Activated CD4-positive, CD25-positive, alpha-beta regulatory T cell treated with anti-CD3 and anti-CD28 coated beads, Interleukin-2, amount 50 U/mL, for 24 hours (primary cell): ENCODE results near the gene CLDN6.

Source experiments
- ATAC-seq, 2 donors: fragments of 150-1000 bp; cut with Tn5 transposase; one replicate each; pipeline ENCODE4 v1.10.0; 2021; ENCODE audit warnings: mild to moderate bottlenecking in 1 of 2, moderate library complexity in 1 of 2

The CLDN6 gene

GRCh38 chr16:3051494-3051893 lies 33.5 kb upstream of the CLDN6 start:
- ATAC-seq = no peak

DNA sequence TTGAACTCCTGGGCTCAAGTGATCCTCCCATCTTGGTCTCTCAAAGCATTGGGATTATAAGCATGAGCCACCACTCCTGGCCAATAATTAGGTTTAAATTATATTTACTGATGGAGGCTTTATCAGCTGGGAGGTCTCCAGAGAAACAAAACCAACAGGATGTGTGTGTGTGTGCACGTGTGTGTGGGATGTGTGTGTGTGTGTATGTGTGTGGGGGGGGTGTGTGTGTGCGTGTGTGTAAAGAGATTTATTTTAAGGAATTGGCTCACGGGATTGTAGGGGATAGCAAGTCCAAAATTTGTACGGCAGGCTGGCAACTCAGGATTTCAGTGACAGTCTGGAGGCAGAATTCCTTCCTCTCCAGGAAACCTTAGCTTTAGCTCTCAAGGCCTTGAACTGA lies 33.0 kb upstream of the CLDN6 start:
- no peak for ATAC-seq

DNA sequence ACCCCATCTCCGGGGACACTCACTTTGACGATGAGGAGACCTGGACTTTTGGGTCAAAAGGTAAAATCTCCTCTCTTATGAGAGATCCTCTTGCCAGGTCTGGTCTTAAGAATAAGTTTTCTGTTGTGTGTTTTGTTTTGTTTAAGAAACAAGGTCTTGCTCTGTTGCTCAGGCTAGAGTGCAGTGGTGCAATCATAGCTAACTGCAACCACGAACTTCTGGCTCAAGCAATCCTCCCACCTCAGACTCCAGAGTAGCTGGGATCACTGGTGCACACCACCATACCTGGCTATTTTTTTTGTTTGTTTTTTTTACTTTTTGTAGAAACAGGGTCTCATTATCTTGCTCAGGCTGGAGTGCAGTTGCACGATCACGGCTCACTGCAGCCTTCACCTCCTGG lies 32.5 kb upstream of the CLDN6 start:
- no peak for ATAC-seq

- no peak for ATAC-seq
These were observed 32.0 kb upstream of the CLDN6 start for GRCh38 chr16:3049921-3050481.

DNA sequence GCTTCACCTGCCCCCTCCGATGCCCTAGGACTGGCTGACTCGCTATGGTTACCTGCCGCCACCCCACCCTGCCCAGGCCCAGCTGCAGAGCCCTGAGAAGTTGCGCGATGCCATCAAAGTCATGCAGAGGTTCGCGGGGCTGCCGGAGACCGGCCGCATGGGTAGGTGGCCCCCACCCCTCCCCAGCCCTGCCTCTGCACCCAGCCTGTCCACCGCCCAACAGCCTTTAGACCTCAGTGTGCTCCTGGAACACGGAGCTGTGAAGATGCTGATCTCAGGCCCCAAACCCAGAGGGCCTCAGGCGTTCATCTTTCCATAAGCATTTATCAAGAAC lies 29.4 kb upstream of the CLDN6 start:
- no peak for ATAC-seq

GRCh38 chr16:3046641-3047386 lies 28.8 kb upstream of the CLDN6 start:
- peak; percentile 36 to 42 for ATAC-seq

DNA sequence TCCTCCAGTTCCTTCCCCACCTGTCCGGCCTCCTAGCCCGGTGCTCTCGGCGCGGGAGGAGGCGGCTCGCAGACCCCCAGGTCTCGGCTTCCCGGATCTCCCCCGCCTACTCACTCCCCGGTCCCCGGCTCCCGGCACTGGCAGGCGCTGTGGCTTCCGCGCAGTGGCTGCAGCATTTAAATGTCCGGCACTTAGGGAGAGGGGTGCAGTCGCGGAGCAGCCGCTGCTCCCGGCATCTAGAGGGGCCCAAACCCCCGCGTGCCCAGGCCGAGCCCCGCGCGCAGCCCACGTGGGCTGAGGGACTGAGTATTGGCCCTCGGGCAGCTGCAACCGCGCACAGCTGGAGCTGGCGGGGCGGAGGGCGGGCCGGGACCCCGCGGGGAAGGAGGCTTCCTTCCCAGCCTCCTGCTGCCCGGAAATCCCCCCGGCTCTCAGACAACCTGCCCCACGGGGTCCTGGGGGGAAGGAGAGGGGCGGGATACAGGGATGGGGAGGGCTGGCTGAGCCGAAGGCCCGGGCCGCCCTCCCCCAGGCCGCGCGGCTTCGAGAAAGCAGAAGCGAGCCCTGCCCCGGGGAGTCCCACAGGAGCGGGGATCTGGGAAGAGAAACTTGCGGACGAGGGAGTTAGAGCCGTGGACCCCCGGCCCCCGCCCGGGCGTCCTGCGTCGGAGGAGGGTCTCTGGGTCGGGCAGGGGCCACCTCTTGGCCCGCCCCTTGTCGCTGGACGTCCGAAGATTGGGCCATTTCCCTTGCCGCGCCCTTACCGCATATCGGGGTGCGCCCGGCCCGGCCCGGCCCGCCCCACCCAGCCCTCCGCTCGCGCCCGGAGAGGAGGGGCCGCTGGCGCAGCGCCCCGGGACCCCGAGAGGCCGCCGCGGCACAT lies 28.0 kb upstream of the CLDN6 start, which contains the start of gene MMP25:
Gene MMP25, plus strand, starts transcription at position 804 of the 883 bp plus-strand sequence. CDS start 357 bp downstream, outside the sequence.
- peak; percentile 14 to 32 for ATAC-seq

DNA sequence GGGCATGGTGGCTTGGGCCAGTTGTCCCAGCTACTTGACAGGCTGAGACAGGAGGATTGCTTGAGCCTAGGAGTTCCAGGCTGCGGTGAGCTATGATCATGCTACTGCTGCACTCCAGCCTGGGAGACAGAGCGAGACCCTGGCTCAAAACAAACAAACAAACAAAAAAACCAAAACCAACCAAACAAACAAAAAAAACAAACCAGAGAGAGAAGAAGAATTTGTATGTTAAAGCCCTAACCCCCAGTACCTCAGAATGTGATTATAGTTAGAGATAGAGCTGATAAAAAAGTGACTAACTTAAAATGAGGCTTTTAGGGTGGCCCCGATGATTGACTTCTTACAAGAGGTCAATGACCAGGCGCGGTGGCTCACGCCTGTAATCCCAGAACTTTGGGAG lies 26.7 kb upstream of the CLDN6 start:
- no peak for ATAC-seq

DNA sequence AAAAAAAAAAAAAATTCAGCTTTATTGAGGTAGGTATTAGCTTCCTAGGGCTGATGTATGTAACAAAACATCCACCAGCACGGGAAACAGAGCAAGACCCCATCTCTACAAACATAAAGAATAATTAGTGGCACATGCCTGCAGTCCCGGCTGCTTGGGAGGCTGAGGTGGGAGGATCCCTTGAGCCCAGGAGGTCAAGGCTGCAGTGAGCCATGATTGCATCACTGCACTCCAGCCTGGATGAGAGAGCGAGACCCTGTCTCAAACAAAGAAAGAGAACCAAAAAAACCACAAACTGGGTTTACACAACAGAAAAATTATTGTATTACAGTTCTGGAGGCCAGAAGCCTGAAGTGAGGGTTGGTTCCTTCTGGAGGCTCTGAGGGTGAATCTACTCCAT lies 24.4 kb upstream of the CLDN6 start:
- no peak for ATAC-seq

DNA sequence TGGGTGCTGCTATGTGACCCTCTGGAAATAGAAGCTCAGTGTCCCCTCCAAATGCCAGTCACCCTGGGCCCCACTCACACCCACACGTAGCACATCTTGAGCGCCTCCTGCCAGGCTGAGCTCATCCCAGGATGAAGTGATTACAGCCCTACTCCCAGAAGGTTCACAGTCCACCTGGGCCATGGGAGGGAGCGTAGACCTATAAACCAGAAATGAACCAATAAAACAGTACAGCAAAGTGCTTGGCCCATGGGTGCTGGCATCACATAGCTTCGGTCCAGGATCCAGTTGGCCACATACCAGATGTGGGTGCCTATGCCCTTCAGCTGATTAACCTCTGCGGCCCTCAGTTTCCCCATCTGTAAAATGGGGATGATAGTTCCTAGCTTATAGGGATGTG lies 20.9 kb upstream of the CLDN6 start:
- no peak for ATAC-seq

- no peak for ATAC-seq
These were observed 20.3 kb upstream of the CLDN6 start for GRCh38 chr16:3038256-3038655.

- no peak for ATAC-seq
These were observed 18.8 kb upstream of the CLDN6 start, which contains the start of gene BICDL2 for GRCh38 chr16:3036726-3037315. BICDL2 (minus strand) TSS chr16:3036944; CDS start chr16:3035496, 1,448 bp downstream.

DNA sequence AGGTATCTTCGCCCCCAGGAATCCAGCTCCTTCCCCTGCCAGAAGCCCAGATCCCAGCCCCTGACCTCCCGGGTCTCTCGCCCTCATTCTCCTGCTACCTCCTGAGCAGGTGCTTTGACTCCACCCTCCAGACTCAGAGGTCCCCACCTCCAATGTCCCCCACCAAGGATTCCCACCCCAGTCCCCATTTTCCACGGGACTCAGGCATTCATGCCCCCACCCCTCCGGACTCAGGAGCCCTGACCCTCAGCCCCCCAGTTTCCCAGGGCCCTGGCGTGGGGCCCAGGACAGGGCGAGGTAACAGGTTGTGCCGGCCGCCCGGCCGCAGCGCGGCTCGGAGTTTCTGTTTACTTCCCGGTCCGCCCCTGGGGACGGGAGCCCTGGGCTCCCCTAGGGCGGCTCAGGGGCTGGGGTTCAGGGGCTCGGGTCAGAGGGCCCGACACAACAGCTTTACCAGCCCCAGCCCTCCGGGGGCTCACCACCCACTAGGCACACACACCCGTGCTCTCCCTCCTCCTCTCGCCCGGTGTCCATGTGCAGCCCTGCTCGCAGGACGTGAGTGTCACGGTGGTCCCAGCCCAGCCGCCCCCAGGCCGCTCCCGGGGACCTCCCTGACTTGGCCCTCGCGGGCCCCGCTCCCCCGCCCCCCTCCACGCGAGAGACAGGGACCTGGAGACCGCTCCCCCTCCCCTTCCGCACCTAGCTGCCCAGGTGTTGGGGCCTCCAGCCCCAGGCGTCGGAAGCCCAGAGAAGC lies 18.2 kb upstream of the CLDN6 start:
- no peak for ATAC-seq

DNA sequence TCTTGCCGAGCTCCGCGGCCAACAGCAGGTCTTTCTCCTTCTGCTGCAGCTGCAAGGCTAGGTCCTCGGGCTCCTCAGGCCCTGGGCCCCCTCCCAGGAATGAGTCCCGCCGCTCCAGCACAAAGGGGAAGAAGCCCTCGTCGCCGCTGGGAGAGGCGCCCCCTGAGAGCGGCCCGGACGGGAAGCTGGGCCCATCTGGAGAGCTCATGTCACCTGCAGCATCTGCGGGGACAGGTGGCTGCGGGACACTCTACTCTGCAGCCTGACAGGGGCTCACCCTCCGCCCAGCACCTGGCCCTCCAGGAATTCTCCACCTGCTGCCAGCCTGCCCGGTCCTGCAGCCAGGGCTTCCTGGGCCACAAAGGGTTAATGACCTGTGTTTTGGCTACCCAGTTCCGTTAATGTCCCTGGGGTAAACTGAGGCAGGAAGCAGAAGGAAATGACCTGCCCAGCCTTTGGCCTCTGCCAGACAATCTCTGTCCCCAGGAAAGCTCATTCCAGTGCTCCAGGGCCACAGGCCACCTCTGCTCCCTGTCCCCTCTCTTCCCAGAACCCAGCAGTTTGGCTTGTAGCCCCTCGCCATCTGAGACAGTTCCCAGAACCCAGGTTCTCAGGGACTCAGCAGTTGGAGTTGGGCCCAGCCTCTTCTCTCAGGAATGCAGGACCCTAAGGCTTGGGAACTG lies 17.4 kb upstream of the CLDN6 start:
- no peak for ATAC-seq

DNA sequence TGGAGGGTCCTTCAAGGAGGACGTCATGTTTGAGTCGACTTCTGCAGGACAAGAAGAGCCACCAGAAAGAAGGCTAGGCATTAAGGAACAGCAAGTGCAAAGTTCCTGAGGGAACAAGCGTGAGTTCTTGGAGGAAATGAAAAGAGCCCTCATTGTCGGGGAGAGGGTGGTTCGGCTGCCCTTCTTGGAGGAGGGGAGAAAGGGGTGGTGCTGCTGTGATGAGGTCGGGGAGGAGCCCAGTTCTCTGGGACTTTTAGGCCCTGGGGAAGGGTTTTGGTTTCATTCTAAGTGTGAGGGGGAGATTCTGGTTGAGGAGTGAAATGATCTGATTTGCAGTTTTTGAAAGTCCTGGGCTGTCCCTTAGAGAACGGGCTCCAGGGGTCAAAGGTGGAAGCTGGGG lies 14.6 kb upstream of the CLDN6 start:
- ATAC-seq = no peak

DNA sequence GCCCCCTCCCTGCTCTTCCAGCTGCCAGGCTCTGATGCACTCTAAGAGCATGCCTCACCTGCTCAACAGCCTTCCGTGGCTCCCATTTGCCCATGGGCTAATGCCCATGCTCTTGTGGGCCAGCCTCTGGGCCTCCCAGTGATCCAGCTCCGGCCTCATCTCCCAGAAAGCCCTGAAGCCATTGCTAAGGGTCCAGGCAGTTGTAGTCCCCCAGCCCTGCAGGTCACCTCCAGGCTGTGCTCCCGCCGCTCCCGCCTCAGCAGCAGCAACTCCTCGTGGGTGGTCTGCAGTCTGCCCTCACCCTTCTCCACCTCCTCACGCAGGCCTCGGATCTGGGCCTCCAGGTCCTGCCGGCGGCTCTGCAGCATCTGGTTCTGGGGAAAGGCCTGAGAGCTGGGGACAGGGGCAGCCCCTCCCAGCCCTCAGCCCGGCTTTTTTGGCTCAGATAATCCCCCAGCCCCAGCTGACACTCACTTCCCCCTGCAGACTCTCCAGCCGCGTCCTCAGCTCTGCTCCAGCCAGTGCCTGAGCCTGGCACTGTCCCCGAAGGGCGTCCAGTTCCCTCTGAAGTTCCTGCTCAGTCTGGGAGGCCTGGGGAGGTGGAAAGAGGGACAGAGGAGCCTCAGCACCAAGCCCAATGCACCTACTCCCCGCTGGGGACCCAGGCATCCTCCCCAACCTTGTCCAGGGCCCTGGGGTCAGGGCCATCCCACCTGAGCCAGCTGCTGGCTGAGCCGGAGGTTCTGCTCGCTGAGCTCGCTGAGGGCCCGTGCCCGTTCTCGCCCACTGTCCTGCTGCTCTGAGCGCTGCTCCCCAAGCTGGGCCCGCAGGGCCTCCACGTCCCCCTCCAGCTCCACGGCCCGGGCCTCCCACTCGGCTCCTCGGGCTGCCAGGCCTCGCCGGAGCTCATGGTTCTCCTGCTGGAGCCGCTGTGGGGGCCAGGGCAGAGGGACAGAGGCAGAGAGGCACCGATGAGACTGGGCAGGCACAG lies 12.5 kb upstream of the CLDN6 start:
- no peak for ATAC-seq

- peak; percentile 40 to 45 for ATAC-seq
These were observed 11.7 kb upstream of the CLDN6 start for GRCh38 chr16:3029491-3030221.

- no peak for ATAC-seq
These were observed 10.8 kb upstream of the CLDN6 start for GRCh38 chr16:3028716-3029319.

- ATAC-seq = peak; percentile 32 to 33
These were observed 10.2 kb upstream of the CLDN6 start for GRCh38 chr16:3027983-3028715.
